Ishikawa (cell line): ENCODE results near the gene GLI3.

ENCODE experiments used
- CREB1 ChIP-seq: IDR thresholded peaks from 2 replicates; pipeline ENCODE4 v1.6.1; 2012; ENCODE audit warnings: low read depth
- EGR1 ChIP-seq: IDR thresholded peaks from 2 replicates; pipeline ENCODE4 v1.6.1; 2012
- EP300 ChIP-seq: IDR thresholded peaks from 2 replicates; pipeline ENCODE4 v1.6.1; 2012; ENCODE audit warnings: borderline replicate concordance
- FOXM1 ChIP-seq: IDR thresholded peaks from 2 replicates; pipeline ENCODE4 v1.6.1; 2012; ENCODE audit warnings: low read depth, borderline replicate concordance
- MAX ChIP-seq: IDR thresholded peaks from 2 replicates; pipeline ENCODE4 v1.6.1; 2012
- NFIC ChIP-seq: IDR thresholded peaks from 2 replicates; pipeline ENCODE4 v1.6.1; 2012
- RAD21 ChIP-seq: IDR thresholded peaks from 2 replicates; pipeline ENCODE4 v1.6.1; 2012; ENCODE audit warnings: low read depth
- REST ChIP-seq: IDR thresholded peaks from 2 replicates; pipeline ENCODE4 v1.6.1; 2012; ENCODE audit warnings: low read depth, mild to moderate bottlenecking
- TAF1 ChIP-seq: IDR thresholded peaks from 2 replicates; pipeline ENCODE4 v1.6.1; 2012; ENCODE audit warnings: low read depth, mild to moderate bottlenecking
- TCF12 ChIP-seq: IDR thresholded peaks from 2 replicates; pipeline ENCODE4 v1.6.1; 2012; ENCODE audit warnings: low read depth
- TEAD4 ChIP-seq: IDR thresholded peaks from 2 replicates; pipeline ENCODE4 v1.6.1; 2012
- YY1 ChIP-seq: IDR thresholded peaks from 2 replicates; pipeline ENCODE4 v1.6.1; 2012; ENCODE audit warnings: low read depth
- ZBTB7A ChIP-seq: IDR thresholded peaks from 2 replicates; pipeline ENCODE4 v1.6.1; 2012; ENCODE audit warnings: low read depth
- TF ChIP-seq, protein P1 (sequence below): IDR thresholded peaks from 2 replicates; pipeline ENCODE4 v1.6.1; 2012

DNA sequence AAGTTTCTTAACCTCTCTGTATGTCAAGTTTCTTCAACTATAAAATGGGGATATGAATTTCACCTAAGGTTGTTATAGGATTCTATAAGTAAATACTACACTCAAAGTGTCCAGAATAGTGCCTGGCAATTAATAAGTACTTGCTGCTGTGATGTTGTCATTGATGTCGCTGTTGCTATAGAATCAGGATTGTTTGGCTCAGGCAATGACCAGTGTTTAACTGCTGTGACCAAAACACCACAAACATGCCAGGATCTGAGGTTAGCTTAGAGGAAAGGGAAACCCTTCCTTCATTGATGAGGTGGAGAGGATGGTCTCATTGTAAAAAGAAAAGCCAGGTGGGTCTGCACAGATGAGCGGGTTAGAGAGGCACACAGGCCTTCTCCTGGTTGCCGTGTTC is 311.1 kb downstream of the GLI3 start:
- no peak for TF ChIP-seq MAX
- TF ChIP-seq EGR1, result no peak
- TF ChIP-seq NFIC, result no peak
- TF ChIP-seq FOXM1, result no peak
- no peak for TF ChIP-seq RAD21
- TF ChIP-seq, protein P1, sequence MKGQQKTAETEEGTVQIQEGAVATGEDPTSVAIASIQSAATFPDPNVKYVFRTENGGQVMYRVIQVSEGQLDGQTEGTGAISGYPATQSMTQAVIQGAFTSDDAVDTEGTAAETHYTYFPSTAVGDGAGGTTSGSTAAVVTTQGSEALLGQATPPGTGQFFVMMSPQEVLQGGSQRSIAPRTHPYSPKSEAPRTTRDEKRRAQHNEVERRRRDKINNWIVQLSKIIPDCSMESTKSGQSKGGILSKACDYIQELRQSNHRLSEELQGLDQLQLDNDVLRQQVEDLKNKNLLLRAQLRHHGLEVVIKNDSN, result no peak
- TF ChIP-seq REST, result no peak
- TF ChIP-seq ZBTB7A, result no peak
- TF ChIP-seq CREB1, result no peak
- no peak for TF ChIP-seq TCF12
- no peak for TF ChIP-seq EP300
- TF ChIP-seq TEAD4, result no peak
- no peak for TF ChIP-seq YY1
- no peak for TF ChIP-seq TAF1
